Activated effector memory CD4-positive, alpha-beta T cell treated with Interleukin-2 at 50 U/mL for 16 hours (primary cell): Measurements from ENCODE around the gene LRMDA.
"Not testable (repeated sequence)": the region's sequence is repeated elsewhere in the genome, so short reads cannot be mapped to it uniquely, and the experiment has no call there.

Experiments used
- DNase-seq: peaks from one replicate; pipeline ENCODE4 v3.0.0-alpha.2; 2020

LRMDA gene

DNA sequence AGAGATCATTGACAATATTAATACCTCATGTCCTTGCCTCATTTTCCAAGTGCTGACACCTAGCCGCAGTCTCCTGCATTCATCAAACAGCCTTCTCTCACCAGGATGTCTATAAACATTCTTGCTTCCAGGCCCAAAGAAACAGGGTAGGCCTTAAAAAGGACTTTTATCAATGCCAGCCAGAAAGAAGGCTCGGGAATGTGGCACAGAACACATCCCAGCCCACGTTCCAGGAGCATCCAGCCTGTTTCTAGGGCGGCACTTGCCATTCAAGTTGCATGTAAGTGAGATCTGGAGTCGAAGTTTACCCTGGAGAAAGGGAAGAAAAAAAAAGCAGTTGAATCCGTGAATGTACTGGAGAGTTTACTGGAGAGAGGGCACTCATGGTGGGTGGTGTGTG, 1123.1 kb downstream of the LRMDA start:
- DNase-seq: no peak

DNA sequence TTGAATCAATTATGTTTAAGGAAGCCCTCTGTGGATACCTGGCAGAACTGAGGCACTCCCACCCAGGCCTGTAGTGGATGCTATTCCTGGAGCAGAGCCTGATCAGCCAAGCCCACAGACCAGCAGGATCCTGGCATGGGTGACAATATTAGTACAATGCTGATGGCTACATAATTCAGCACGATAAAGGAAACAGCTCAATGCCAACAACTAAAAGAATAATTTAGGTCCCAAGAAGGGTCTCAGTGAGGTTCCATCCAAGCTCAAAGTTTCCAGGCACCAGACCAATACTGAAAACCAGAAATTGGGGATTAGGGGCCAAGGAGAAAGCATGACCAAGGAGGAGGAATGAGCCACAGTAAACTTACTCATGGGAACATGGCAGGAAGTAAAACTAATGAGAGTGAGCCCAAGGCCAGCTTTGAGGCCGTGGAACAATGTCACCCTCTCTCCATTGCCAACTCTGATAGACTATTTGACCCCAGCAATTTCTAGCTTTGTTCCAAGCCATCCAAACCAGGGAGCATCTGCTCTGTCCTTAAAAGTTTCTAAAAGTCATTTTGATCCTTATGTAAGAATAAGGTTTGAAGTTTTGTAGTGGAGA, 1123.7 kb downstream of the LRMDA start:
- no peak for DNase-seq

DNA sequence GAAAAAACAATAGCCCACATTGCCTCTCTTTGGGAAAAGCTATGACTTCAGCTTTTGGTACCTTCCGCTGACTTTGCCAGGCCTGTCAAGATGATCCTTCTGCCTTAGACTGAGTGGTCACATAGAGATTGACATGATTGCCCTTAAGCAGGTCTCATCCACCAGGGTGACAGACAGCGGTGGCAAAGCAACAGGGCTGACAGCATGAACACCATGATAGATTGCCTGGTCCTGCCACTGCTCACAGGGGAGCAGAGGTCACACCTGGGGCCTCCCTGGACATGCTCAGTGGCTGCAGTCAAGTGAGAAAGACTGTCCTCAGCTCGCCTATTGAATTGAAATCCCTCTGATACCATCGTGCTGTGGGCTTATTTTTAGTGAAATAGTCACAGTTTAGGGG, 1125.9 kb downstream of the LRMDA start:
- no peak for DNase-seq

DNA sequence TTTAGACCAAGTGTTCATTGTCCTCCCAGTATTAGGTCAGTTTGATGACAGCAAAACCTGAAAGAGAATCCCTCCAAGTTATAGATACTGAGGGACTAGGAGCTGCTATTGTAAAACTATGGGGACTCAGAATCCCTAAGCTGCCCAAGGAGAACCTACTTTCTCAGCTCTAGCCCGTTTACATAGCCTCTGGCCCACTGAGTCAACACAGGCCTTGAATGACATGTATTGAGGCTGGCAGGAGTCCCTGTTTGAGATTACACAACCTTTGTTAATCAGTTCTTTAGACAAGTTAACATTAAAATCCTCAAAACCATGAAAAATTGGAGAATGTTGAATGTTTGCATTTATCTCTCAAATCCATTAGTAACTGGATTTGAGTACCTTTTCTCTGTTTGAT, 1127.2 kb downstream of the LRMDA start:
- DNase-seq: no peak

DNA sequence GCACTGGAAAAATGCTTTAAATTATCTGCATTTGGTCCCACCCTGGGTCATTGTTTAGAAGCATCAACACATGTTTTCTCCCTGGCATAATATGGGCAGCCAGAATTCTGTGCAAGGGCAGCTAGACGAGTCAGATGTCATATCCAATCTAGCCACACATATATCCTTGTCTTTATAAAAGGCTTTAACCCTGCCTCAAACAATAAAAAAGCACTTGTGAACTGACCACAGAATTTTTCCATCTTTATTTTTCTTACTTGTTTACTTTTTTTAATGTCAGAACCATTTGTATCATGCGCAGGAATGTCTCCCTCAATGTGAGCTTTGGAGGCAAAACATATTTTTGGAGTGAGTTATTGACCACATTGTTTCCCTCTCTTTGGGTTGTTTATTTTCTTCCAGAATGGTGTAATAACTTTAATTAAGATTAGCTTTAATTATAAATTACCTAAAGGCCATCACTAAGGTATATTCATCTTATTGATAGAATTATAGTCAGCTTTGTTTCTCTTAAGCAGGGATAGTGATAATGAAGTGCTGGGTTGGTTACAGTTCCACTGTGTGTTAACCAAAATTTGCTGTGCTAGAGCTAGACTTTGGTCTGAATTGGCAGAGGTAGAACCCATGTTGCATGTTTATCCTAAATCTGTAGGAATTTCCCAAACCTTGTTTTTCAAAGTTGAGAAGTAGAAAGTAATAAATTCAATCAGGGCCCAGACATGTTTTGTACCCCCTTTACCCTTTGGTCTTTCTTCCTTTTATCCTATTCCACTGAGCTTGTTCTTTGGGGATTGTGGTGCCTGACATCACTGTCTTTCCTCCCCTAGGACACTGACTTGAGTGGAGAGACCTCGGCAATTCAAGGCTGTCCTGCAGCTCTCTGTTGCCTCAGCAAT, 1127.8 kb downstream of the LRMDA start:
- DNase-seq: no peak

DNA sequence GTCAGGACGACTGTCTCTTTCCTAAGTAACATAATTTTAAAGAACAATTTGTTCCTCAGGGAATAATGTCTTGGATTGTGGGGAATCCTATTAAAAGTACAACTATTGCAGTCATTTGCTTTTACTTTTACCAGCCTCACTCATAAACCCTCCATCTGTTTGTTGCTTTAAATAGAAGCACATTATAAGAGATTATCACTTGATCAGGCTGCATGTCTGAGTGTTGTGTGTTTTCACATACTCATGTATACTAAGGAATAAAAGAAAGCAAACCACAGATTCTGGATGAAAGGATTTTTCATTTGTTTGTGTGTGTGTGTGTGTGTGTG, 1128.4 kb downstream of the LRMDA start:
- no peak for DNase-seq

DNA sequence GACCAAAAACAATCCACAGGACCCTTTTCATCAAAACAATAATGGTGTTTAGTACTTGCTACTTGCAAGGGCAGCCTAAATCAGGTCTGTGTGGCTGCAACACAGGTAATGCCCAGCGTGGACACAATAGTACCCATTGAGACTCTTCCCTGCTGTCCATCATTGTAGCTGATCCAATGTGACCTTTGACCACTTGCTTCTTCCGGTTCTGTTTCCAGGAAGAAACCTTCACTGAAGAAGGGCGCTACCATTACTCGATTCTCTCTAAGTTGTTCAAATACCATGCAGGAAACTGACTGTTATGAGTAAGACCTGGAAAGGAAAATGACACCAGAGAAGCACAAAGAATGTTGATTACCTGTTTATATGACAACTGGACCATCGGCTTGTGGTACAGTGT, 1128.9 kb downstream of the LRMDA start:
- no peak for DNase-seq

DNA sequence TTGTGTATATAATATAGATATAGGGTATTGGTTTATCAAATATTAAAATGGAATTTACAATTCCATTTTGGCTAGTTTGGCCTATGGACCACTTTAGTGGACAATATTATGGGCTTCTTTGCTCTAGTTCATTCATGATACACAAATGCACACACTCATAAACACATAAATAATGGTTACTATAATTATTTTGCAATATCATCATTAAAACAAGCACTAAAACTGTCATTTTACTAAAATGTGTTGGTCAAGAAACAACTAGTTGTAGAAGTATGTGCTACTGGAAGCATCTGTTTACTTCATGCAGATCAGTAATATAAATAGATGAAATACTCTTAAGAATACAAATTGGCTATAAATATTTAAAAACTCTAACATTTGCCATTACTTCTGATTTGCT, 1131.9 kb downstream of the LRMDA start:
- no peak for DNase-seq

DNA sequence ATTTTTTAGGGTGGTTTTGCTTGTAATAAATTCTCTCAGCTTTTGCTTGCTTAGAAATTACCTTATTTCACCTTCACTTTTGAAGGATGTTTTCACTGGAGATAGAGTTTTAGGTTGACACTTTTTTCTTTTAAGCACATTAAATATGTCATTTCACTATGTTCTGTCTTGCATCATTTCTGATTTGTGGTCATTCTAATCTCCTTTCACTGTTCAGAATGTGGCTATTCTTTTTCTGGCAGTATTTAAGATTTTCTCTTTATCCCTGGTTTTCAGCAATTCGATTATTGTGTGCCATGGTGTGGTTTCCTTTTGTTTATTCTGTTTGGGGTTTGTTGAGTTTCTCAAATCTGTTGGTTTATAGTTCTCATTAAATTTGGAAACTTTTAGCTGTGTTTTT, 1140.6 kb downstream of the LRMDA start:
- no peak for DNase-seq

DNA sequence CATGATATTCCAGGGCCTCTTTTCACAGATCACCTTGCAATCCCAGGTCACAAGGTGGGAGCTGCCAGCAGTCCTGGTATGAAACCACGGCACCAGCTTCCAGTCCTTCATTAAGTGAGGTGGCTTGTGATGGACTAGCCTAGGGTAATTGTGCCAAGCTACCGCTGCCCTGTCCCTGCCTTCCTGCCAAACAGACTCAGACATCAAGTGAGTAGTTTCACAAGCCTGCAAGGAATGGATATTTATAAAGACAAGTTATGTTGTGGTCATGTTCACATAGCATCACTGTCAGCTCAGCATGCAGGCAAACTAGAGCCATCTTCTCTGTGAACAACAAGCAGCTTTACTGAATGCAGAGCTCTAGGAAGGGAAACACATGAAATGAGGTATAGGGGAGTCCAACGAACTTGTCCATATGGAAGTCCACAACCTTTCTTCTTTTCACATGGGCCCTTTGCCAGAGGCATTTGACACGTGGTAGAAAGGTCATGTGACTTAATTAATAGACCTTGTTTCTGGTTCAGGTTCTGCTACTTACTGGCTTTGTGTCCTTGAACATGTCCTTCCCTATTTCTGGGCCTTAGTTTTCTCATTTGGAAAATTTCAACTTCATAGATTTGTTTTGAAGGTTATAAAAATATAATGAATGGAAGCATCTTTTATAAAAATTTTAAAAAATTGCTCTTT, 1145.0 kb downstream of the LRMDA start:
- DNase-seq: no peak

DNA sequence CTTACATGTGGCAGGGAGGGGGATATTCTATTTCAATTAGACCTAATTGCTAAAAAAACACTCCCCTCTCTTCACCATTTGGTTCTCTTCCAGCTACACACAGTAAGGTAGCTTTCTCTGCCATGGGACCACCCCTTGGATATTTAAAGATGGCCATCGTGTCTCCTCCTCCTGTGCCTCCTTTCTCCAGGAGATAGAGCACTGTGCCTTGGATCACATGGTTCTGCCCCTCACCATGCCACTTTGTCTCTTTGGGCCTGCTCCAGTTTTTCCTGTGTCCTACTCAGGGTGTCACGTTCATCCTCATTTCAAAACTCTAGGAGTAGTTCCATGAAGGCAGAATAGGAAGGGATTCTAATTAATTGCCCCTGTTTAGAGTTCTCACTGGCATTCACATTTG, 1146.0 kb downstream of the LRMDA start:
- no peak for DNase-seq

DNA sequence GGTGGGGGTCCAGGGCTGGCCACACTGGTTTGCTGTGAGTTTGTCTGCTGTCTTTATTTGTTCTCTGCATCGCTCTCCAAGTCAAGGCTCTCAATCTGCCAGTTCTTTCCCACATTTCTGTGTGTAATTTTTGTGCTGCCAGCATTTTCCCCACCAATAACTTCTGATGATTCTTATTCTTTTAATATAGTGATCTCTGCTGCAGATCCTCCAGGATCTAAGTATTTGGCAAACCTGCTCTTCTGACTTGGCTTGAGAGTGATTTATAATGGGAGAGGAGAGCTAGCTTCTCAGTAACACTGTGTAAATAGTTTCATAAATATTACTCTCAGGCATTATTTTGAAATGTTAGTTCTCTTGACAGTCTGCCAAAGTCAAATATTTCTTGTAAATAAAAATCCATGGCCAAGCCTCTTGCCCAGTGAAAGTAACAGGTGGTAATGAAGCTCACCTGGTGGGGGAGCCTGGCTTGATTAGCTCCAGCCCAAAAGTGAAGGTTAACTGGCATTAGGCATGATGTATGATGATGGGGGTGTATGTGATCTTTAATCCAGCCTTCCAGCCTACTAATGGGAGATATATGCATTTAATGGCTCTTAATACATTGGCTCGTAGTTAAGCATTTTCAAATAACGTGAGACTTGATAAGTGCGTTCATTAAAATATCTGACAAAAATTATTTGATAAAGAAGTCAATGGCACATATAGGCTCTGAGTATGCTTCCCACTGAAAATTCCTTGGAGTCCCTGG, 1150.3 kb downstream of the LRMDA start:
- DNase-seq: no peak

DNA sequence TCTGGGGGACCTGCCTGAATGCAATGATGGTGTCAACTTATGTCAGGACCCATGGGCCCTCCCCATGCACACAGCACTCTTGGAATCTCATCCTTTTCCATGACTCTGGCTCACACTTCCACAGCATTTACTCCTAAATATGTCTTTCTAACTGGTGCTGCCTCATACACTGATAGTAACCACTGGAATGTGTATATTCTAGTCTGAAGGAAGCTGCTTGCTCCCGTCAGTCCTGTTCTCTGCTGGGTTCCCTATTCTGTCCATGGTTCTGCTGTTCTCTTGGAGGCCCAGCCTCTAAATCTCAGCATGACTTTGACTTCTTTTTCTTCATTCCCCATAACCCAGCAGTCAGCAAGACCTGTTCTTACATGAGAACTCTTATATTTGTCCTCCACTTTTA, 1151.1 kb downstream of the LRMDA start:
- no peak for DNase-seq

DNA sequence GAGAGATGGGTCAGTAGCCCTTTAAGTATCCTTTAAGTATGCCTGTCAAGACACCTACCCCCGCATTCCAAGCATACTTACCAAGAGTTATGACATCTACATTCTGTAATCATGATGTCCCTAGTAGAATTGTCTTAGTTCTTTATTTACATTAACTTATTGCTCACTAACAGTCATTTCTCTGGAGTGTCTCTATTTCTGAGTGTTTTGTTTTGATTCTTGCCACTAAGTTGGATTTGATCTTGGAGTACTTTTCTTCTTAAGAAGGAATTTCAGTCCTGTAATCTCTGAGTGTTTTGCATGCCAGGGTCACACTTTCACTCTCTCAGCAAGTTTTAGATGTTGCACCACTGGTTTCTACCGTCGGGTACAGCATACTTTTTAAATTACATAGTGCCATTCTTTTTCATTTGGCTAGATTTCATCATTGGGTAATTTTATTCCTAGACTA, 1152.3 kb downstream of the LRMDA start:
- no peak for DNase-seq

DNA sequence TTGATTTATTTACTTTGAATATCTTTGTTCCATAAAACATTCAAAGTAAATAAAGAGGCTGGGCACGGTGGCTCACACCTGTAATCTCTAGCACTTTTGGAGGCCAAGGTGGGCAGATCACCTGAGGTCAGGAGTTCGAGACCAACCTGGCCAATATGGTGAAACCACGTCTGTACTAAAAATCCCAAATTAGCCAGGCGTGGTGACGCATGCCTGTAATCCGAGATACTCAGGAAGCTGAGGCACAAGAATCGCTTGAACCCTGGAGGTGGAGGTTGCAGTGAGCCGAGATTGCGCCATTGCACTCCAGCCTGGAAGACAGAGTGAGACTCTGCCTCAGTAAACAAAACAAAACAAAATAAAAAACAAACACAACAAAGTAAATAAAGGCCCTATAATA, 1153.0 kb downstream of the LRMDA start:
- DNase-seq: not testable (repeated sequence)
